Omental fat pad (tissue), 4 donors: ENCODE results near the gene POLR3C. TPM values are rescaled to one million over a fixed set of nuclear protein-coding genes. Genes with fewer than 3 reads are reported as not detected.

Experiments used
- ATAC-seq: fragments of 150-250 bp; one replicate; pipeline ENCODE4 v1.9.1; 2016; ENCODE audit warnings: mild to moderate bottlenecking, moderate library complexity; ENCODE audit not compliant: low FRiP score
- DNase-seq: peaks from one replicate; pipeline ENCODE4 v3.0.0-alpha.2; 2019; ENCODE audit warnings: low spot score
- total RNA-seq, 4 donors: library from RNA; depleted of rRNA; stranded (reverse); fragments of >200 nt; gene quantifications; one replicate each; pipeline ENCODE4 v1.1.0, GENCODE V29; 2016
- TF ChIP-seq, protein P1 (sequence below), 3 donors: fragments of 450-650 bp; IDR thresholded peaks; one replicate each; pipeline ENCODE4 v1.5.1; 2016 to 2017; ENCODE audit warnings: antibody characterized with exemption in 3 of 3, mild to moderate bottlenecking in 3 of 3, moderate library complexity in 2 of 3

The POLR3C gene, protein sequence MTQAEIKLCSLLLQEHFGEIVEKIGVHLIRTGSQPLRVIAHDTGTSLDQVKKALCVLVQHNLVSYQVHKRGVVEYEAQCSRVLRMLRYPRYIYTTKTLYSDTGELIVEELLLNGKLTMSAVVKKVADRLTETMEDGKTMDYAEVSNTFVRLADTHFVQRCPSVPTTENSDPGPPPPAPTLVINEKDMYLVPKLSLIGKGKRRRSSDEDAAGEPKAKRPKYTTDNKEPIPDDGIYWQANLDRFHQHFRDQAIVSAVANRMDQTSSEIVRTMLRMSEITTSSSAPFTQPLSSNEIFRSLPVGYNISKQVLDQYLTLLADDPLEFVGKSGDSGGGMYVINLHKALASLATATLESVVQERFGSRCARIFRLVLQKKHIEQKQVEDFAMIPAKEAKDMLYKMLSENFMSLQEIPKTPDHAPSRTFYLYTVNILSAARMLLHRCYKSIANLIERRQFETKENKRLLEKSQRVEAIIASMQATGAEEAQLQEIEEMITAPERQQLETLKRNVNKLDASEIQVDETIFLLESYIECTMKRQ
- total RNA-seq: 10 to 100 TPM; 32.1 to 38.3 (median 34.1) TPM

DNA sequence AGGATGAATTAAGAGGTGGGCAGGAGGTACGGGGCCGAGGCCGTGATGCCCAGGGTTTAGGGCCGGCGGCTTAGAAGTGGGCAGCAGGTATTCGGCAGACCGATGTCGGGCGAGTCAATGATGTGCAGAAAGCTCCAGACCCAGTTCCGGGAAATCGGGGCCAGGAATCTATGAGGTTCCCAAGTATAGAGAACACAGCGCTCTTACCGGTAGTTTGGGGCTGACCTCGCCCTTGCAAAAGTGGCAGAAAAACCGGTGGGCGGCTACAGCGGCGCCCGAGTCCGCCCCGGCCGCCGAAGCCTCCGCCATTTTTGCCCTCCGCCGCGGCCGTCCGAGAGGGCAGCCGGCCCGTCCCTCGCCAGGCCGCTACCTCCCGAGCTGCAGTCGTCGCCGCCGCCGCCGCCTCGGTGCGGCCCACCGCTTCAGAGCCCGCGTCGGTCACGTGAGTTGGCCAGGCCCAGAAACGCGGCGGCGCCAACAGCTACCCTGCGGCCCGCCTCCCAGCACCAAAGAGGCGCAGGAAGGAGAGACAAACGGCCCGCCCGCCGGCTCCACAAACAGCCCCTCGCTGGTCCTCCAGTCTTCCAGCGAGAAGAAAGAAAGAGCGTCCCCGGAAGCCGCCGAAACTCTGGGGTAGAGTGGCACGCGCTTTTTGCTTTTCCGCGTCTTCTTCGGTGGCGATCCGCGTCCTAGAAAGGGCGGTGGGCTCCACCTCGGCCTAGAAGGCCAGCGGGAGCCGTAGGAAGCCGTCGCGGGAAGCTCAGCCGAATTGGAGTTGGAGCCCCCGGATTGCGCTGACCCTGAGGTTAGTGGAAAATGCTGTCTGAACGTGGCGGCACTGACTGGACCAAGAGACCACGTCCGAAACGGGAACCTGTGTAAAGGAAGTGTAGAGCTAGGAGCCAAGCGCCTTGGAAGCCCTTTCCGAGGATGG lies at the start of gene POLR3C, which contains the start of gene RNF115:
Gene POLR3C, plus strand, starts transcription at position 636 of the 934 bp plus-strand sequence. CDS start 1,577 bp downstream, outside the sequence.
Gene RNF115, minus strand, starts transcription at position 531 of the 934 bp plus-strand sequence. Its CDS starts 222 bp downstream, at position 309.
- peak; percentile 40 for DNase-seq

DNA sequence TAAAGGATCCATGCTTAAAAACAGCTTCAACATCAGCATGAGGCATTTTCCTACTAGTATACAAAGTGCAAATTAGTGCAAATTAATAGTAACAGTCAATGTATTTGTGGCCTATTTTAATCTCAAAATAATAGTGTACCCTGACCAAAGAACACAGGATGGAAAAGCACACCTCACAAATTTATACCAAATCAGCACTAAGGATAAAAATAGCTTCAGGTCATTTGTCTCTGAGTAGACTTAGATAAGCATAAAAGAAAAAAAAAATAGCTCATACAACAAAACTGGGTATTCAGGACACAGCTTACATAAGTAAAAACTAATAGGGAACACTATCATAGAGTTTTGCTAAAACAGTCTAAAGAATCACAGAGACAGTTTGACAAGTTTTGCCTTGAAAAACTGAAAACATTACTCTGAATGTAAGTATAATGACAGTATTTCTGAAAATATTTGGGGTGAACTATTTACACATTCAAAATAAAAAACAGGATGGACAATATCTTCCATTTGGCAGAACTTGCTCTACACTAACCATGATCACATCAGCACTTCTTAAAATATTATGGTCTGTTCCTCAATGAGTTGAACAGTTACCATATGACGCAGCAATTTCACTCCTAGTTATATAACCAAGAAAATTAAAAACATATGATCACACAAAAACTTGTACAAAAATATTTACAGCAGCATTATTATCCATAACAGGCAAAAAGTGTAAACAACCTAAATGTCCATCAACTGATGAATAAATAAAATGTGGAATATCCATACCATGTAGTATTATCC lies 46.4 kb upstream of the POLR3C start:
- no peak for ATAC-seq
- TF ChIP-seq, protein P1, sequence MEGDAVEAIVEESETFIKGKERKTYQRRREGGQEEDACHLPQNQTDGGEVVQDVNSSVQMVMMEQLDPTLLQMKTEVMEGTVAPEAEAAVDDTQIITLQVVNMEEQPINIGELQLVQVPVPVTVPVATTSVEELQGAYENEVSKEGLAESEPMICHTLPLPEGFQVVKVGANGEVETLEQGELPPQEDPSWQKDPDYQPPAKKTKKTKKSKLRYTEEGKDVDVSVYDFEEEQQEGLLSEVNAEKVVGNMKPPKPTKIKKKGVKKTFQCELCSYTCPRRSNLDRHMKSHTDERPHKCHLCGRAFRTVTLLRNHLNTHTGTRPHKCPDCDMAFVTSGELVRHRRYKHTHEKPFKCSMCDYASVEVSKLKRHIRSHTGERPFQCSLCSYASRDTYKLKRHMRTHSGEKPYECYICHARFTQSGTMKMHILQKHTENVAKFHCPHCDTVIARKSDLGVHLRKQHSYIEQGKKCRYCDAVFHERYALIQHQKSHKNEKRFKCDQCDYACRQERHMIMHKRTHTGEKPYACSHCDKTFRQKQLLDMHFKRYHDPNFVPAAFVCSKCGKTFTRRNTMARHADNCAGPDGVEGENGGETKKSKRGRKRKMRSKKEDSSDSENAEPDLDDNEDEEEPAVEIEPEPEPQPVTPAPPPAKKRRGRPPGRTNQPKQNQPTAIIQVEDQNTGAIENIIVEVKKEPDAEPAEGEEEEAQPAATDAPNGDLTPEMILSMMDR (IDR thresholded peaks at IDR 0.05): no peak
- DNase-seq: no peak

More for the DNA sequence above, at the start of gene POLR3C, which contains the start of gene RNF115:
- ATAC-seq: peak; percentile 90
- TF ChIP-seq, protein P1 (IDR thresholded peaks at IDR 0.05): no peak

DNA sequence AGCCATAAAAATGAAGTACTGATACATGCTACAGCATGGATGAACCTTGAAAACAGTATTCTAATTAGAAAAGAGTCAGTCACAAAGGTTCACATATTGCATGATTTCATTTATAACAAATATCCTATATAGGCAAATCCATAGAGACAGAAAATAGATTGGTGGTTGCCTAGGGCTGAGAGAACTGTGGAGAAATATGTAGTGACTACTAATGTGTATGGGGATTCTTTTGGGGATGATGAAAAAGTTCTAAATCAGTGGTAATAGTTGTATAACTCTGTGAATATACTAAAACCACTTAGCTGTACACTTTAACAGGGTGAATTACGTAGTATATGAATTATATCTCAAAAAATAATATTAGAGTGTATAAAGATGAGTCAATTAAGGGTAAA lies 45.9 kb upstream of the POLR3C start:
- ATAC-seq (no peak), DNase-seq (no peak)
- TF ChIP-seq, protein P1 (IDR thresholded peaks at IDR 0.05): no peak

DNA sequence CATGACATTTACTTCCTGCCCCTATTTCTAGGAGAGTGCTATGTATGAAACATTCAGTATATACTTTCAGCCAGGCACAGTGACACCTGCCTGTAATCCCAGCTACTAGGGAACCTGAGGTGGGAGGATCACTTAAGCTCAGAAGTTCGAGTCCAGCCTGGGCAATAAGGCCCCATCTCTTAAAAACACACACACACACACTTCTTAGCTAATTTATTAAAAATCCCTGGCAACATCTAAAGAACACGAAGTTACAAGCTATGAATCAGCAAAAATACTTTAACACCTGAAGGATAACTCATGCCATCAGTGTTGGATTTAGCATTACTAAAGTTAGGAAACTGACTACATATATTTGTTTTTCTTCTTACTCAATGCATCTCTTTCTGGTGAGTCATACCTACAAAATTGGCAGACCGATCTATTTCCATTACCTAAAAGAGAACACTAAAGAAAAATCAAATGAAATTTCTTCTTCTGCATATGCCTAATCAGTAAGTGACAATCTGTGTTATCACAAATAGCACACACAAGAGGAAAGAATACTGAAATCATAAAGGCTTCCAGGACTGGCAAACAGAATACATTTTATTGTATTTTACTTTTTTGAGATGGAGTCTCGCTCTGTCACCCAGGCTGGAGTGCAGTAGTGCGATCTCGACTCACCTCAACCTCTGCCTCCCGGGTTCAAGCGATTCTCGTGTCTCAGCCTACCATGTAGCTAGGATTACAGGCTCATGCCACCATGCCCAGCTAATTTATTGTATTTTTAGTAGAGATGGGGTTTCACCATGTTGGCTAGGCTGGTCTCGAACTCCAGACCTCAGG lies 41.5 kb upstream of the POLR3C start:
- TF ChIP-seq, protein P1 (IDR thresholded peaks at IDR 0.05): no peak
- DNase-seq (no peak), ATAC-seq (peak; percentile 84)

GRCh38 chr1:145784409-145784808 lies 39.6 kb upstream of the POLR3C start:
- TF ChIP-seq, protein P1 (IDR thresholded peaks at IDR 0.05): no peak
- no peak for DNase-seq
- ATAC-seq: no peak
